Parathyroid adenoma (tissue), 2 donors: ENCODE measurements around the gene SNX20.

Source experiments
- H2AFZ ChIP-seq: fragments of 300-600 bp; sonication (generic); one replicate; pipeline ENCODE4 v1.7.0; 2017; ENCODE audit warnings: antibody characterized with exemption, mild to moderate bottlenecking
- H3K27ac ChIP-seq: fragments of 300-600 bp; sonication (generic); one replicate; pipeline ENCODE4 v1.7.0; 2017
- H3K27me3 ChIP-seq: fragments of 300-600 bp; sonication (generic); one replicate; pipeline ENCODE4 v1.7.0; 2017; ENCODE audit warnings: low read length; ENCODE audit not compliant: control insufficient read depth, insufficient read depth
- H3K36me3 ChIP-seq: fragments of 300-600 bp; sonication (generic); one replicate; pipeline ENCODE4 v1.7.0; 2017; ENCODE audit warnings: low read length; ENCODE audit not compliant: control insufficient read depth, insufficient read depth
- H3K4me1 ChIP-seq: fragments of 300-600 bp; sonication (generic); one replicate; pipeline ENCODE4 v1.7.0; 2017; ENCODE audit warnings: control low read depth
- H3K4me2 ChIP-seq: fragments of 300-600 bp; sonication (generic); one replicate; pipeline ENCODE4 v1.7.0; 2017; ENCODE audit warnings: low read length
- H3K4me3 ChIP-seq: fragments of 300-600 bp; sonication (generic); one replicate; pipeline ENCODE4 v1.7.0; 2017; ENCODE audit warnings: low read depth, low read length
- H3K79me2 ChIP-seq: fragments of 300-600 bp; sonication (generic); one replicate; pipeline ENCODE4 v1.7.0; 2017; ENCODE audit warnings: control low read depth
- H3K9ac ChIP-seq: fragments of 300-600 bp; sonication (generic); one replicate; pipeline ENCODE4 v1.7.0; 2017; ENCODE audit warnings: mild to moderate bottlenecking
- H3K9me3 ChIP-seq: fragments of 300-600 bp; sonication (generic); one replicate; pipeline ENCODE4 v1.7.0; 2017; ENCODE audit warnings: low read length; ENCODE audit not compliant: control insufficient read depth
- TF ChIP-seq, protein P1 (sequence below): fragments of 300-600 bp; sonication (generic); IDR thresholded peaks from one replicate; pipeline ENCODE4 v1.7.0; 2017; ENCODE audit warnings: antibody characterized with exemption, mild to moderate bottlenecking
- donor health status: primary hyperparathyroidism.

SNX20 gene

GRCh38 chr16:50669741-50670140 is 11.4 kb downstream of the SNX20 start:
- Histone ChIP-seq H3K36me3 (no peaks in the 10 kb centered on the region), H3K4me2 (no peak overlapping the region), H3K79me2 (no peaks in the 10 kb centered on the region), H3K9ac (no peak overlapping the region), H3K27ac (no peak overlapping the region), H3K4me3 (no peak overlapping the region), H3K4me1 (no peaks in the 10 kb centered on the region), H3K9me3 (no peaks in the 10 kb centered on the region), H3K27me3 (no peaks in the 10 kb centered on the region), H2AFZ (no peak overlapping the region)
- TF ChIP-seq, protein P1, sequence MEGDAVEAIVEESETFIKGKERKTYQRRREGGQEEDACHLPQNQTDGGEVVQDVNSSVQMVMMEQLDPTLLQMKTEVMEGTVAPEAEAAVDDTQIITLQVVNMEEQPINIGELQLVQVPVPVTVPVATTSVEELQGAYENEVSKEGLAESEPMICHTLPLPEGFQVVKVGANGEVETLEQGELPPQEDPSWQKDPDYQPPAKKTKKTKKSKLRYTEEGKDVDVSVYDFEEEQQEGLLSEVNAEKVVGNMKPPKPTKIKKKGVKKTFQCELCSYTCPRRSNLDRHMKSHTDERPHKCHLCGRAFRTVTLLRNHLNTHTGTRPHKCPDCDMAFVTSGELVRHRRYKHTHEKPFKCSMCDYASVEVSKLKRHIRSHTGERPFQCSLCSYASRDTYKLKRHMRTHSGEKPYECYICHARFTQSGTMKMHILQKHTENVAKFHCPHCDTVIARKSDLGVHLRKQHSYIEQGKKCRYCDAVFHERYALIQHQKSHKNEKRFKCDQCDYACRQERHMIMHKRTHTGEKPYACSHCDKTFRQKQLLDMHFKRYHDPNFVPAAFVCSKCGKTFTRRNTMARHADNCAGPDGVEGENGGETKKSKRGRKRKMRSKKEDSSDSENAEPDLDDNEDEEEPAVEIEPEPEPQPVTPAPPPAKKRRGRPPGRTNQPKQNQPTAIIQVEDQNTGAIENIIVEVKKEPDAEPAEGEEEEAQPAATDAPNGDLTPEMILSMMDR, result no peak

DNA sequence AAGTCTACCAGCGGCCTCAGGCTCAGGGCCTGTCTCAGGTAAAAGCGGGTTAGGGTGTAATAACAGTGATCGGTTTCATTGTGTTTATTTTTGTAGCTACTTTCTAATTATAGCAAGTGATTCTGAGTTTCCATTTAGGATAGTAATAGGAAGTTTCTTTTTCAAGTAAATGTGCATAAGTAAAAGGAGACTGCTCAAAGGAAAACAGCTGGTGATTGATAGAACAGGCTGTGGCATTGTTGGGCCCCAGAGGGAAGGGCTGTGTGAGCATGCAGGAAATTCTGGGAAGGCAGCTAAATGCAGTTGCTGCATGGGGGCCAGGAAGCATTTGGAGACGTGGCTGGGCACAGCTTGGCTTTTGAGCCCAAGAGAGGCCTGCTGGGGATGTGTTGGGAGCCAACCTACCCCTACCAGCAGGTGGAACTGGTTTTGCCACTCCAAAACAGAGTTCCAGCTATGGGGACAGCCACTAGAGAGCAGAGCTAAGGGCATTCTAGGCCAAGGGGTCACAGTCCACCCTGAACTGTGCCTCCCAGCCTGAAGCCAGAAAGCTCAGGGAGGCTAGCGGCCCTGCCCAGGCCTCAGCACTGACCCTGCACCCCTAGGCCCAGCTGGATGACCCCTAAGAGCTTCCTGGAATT is 12.6 kb downstream of the SNX20 start:
- Histone ChIP-seq H3K4me2 (no peak overlapping the region), H3K4me3 (no peak overlapping the region), H3K27me3 (no peaks in the 10 kb centered on the region), H3K36me3 (no peaks in the 10 kb centered on the region), H3K79me2 (no peaks in the 10 kb centered on the region), H2AFZ (no peak overlapping the region), H3K9ac (no peak overlapping the region), H3K9me3 (no peaks in the 10 kb centered on the region), H3K4me1 (no peaks in the 10 kb centered on the region), H3K27ac (no peak overlapping the region)
- TF ChIP-seq, protein P1, result no peak

- no peaks in the 10 kb centered on the region for H3K79me2 ChIP-seq
- no peak overlapping the region for H3K9ac ChIP-seq
- no peak overlapping the region for H3K4me2 ChIP-seq
- no peaks in the 10 kb centered on the region for H3K4me1 ChIP-seq
- no peak overlapping the region for H3K4me3 ChIP-seq
- no peak overlapping the region for H3K27ac ChIP-seq
- TF ChIP-seq, protein P1, result no peak
- H3K27me3 ChIP-seq, result no peaks in the 10 kb centered on the region
- no peak overlapping the region for H2AFZ ChIP-seq
- no peaks in the 10 kb centered on the region for H3K9me3 ChIP-seq
- H3K36me3 ChIP-seq, result no peaks in the 10 kb centered on the region
Observed at GRCh38 chr16:50667497-50668367, 13.4 kb downstream of the SNX20 start.

- Histone ChIP-seq H3K27me3 (no peaks in the 10 kb centered on the region), H3K9ac (no peak overlapping the region), H3K36me3 (no peaks in the 10 kb centered on the region), H3K27ac (no peak overlapping the region), H3K4me1 (no peaks in the 10 kb centered on the region), H3K79me2 (no peaks in the 10 kb centered on the region), H2AFZ (no peak overlapping the region), H3K4me3 (no peak overlapping the region), H3K9me3 (no peaks in the 10 kb centered on the region), H3K4me2 (no peak overlapping the region)
- TF ChIP-seq, protein P1, result no peak
Observed at GRCh38 chr16:50666658-50667496, 14.2 kb downstream of the SNX20 start.
